ENCODE results near the gene ALK.

ALK gene

DNA sequence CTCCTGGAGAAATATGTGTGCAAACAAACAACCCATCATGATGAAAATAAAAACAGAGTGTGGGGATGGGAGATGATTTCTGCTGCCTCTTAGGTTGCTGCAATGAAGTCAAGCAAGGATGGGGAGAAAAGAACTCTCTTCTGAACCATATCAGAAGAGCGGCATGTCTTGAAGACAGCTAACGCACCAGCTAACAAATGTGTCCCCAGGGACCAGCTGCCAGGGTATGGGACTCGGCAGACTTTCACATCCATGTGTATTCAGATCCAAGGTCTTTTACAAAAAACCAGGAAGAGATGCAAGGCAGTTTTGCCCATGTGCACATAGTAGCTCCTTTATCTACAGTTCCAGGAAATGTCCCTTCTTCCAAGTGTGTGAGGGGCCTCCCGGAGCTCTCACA is 680.8 kb downstream of the ALK start:
- H3K9me3 ChIP-seq = no peaks in the 10 kb centered on the region

DNA sequence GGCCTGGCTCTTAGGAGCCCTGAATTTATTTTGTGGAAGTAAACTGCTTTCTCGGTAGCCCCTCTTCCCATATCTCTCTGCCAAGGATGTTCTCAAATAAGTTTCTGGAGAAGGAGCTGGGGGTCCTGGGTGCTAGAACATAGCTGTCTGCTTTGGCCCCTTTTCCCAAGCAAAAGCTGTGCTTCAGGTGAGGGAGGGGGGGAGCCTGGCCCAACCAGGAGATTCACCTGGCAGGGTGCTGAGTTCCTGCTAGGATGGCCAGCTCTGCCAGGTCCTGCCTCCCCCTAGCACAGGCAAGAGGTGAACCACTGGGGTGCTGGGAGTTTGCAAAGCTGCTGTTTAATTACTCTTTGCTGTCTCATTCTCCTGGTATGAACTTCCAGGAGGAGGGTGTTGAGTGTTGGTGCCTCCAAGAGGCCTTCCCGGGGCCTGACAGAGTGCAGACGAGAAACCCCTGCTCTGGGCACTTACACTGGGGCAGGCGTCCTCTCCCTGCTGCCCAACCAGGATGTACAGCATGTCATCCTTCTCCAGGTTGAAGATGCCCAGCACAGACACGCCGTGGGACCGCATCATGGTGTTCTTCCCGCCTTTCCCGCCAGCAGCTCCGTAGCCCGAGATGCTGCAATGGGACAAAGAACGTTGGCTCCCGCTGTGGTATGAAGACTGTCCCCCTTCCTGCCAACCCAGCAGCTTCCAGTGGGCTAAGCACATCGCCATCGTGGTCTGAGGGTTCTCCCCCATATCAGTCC is 682.0 kb downstream of the ALK start:
- Histone ChIP-seq H3K36me3 (no peaks in the 10 kb centered on the region), H3K27ac (no peak overlapping the region), H3K9me3 (no peaks in the 10 kb centered on the region), H3K4me1 (ENCODE audit: control insufficient read depth in 1 of 2, insufficient read depth in 1 of 2, low read depth in 1 of 2, low read length in 1 of 2) (no peaks in the 10 kb centered on the region), H3K4me3 (ENCODE audit: low read depth in 1 of 2, low read length in 1 of 2) (no peak overlapping the region), H3K27me3 (no peaks in the 10 kb centered on the region)
- TF ChIP-seq, protein P1, sequence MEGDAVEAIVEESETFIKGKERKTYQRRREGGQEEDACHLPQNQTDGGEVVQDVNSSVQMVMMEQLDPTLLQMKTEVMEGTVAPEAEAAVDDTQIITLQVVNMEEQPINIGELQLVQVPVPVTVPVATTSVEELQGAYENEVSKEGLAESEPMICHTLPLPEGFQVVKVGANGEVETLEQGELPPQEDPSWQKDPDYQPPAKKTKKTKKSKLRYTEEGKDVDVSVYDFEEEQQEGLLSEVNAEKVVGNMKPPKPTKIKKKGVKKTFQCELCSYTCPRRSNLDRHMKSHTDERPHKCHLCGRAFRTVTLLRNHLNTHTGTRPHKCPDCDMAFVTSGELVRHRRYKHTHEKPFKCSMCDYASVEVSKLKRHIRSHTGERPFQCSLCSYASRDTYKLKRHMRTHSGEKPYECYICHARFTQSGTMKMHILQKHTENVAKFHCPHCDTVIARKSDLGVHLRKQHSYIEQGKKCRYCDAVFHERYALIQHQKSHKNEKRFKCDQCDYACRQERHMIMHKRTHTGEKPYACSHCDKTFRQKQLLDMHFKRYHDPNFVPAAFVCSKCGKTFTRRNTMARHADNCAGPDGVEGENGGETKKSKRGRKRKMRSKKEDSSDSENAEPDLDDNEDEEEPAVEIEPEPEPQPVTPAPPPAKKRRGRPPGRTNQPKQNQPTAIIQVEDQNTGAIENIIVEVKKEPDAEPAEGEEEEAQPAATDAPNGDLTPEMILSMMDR (IDR thresholded peaks at IDR 0.05) = no peak

More for the DNA sequence above, 680.8 kb downstream of the ALK start:
- Histone ChIP-seq H3K27me3 (no peaks in the 10 kb centered on the region), H3K4me1 (ENCODE audit: control insufficient read depth in 1 of 2, insufficient read depth in 1 of 2, low read depth in 1 of 2, low read length in 1 of 2) (no peaks in the 10 kb centered on the region), H3K36me3 (no peaks in the 10 kb centered on the region), H3K4me3 (ENCODE audit: low read depth in 1 of 2, low read length in 1 of 2) (no peak overlapping the region), H3K27ac (no peak overlapping the region)
- TF ChIP-seq, protein P1 (IDR thresholded peaks at IDR 0.05) = no peak

DNA sequence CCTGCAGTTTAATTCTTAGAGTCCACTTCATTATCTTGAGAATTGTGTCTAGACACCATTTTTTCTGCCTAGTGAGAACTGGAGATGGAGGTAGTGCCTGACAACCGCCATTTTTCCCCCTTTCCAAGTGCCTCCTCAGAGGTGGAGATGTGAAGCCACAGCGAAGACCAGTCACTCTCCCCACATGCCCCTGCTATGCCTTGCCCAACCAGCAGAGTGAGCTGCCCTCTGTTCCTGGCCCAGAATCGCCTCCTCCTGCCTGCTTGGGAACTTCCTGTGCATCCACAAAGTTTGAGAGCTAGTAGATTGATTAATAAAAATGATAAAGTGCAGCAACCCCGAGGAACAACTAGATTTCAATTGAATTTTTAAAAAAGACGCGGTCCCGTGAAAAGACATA is 682.9 kb downstream of the ALK start:
- no peak overlapping the region for H3K27ac ChIP-seq
- H3K36me3 ChIP-seq = no peaks in the 10 kb centered on the region
- H3K9me3 ChIP-seq = no peaks in the 10 kb centered on the region
- H3K4me3 ChIP-seq (ENCODE audit: low read depth in 1 of 2, low read length in 1 of 2) = no peak overlapping the region
- H3K27me3 ChIP-seq = no peaks in the 10 kb centered on the region
- H3K4me1 ChIP-seq (ENCODE audit: control insufficient read depth in 1 of 2, insufficient read depth in 1 of 2, low read depth in 1 of 2, low read length in 1 of 2) = no peaks in the 10 kb centered on the region
- TF ChIP-seq, protein P1 (IDR thresholded peaks at IDR 0.05) = no peak

DNA sequence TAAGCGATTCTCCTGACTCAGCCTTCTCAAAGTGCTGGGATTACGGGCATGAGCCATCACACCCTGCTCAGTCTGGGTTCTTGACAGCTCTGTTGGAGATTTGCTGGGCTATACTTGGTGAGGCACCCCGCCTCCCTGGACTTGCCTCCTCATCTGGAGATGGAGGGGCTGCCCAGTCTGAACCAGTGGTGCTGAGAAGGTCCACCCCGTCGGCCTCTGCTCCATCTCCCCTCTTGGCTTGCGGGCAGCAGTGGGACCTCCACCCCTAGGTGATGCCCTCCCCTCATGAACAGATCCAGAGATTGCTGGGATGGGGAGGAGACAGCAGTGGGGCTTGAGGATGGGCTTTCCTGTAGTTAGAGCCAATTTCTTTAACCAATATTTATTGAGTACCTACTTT is 685.3 kb downstream of the ALK start:
- H3K27me3 ChIP-seq = peaks cover 12% of the 10 kb centered on the region
- H3K4me3 ChIP-seq (ENCODE audit: low read depth in 1 of 2, low read length in 1 of 2) = no peak overlapping the region
- TF ChIP-seq, protein P1 (IDR thresholded peaks at IDR 0.05) = no peak
- H3K36me3 ChIP-seq = no peaks in the 10 kb centered on the region
- no peak overlapping the region for H3K27ac ChIP-seq
- H3K9me3 ChIP-seq = no peaks in the 10 kb centered on the region
- no peaks in the 10 kb centered on the region for H3K4me1 ChIP-seq (ENCODE audit: control insufficient read depth in 1 of 2, insufficient read depth in 1 of 2, low read depth in 1 of 2, low read length in 1 of 2)

DNA sequence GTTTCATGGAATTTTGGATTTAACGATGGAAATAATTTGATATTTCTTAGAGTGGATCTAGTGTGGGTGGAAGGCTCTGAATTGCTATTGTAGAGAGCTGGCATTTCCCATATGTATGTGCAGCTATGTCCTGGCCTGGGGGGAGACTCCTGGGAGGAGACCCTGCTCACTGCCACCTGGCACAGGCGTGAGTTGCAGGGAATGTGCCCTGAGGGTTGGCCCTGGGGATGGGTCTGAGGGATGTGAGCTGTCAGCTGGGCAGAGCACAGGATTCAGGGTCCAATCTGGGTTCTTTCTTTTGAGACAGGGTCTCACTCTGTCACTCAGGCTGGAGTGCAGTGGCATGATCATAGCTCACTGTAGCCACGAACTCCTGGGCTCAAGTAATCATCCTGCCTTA is 686.0 kb downstream of the ALK start:
- Histone ChIP-seq H3K4me3 (ENCODE audit: low read depth in 1 of 2, low read length in 1 of 2) (no peak overlapping the region), H3K9me3 (no peaks in the 10 kb centered on the region), H3K36me3 (no peaks in the 10 kb centered on the region), H3K27ac (no peak overlapping the region), H3K27me3 (peaks cover 12% of the 10 kb centered on the region), H3K4me1 (ENCODE audit: control insufficient read depth in 1 of 2, insufficient read depth in 1 of 2, low read depth in 1 of 2, low read length in 1 of 2) (no peaks in the 10 kb centered on the region)
- TF ChIP-seq, protein P1 (IDR thresholded peaks at IDR 0.05) = no peak
